ENCODE results near the gene CAMTA1.
"Not testable (repeated sequence)": the region's sequence is repeated elsewhere in the genome, so short reads cannot be mapped to it uniquely, and the experiment has no call there.

Gene CAMTA1

DNA sequence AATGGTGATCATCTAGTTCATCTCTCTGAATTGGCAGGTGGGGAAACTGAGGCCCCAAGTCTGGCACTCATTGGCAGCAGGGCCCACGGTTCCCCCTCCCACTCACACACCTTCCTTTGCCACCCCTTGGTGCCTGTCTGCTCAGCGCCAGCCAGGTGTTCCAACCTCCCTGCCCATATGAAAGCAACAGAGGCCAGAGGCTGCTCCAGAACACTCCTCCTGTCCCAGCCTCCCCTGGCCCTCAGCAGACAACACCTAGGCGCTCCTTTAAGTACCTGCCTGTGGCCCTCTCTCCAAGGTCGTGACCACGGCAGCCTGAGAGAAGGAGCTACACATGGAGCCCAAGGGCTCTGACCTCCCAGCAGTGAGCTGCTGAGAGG, 623.5 kb downstream of the CAMTA1 start:
- no peak overlapping the region for H3K4me3 ChIP-seq (ENCODE audit: low read length)
- TF ChIP-seq, protein P1, sequence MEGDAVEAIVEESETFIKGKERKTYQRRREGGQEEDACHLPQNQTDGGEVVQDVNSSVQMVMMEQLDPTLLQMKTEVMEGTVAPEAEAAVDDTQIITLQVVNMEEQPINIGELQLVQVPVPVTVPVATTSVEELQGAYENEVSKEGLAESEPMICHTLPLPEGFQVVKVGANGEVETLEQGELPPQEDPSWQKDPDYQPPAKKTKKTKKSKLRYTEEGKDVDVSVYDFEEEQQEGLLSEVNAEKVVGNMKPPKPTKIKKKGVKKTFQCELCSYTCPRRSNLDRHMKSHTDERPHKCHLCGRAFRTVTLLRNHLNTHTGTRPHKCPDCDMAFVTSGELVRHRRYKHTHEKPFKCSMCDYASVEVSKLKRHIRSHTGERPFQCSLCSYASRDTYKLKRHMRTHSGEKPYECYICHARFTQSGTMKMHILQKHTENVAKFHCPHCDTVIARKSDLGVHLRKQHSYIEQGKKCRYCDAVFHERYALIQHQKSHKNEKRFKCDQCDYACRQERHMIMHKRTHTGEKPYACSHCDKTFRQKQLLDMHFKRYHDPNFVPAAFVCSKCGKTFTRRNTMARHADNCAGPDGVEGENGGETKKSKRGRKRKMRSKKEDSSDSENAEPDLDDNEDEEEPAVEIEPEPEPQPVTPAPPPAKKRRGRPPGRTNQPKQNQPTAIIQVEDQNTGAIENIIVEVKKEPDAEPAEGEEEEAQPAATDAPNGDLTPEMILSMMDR (conservative IDR thresholded peaks at IDR 0.05; ENCODE audit: low read depth, low read length), result no peak
- no peak for DNase-seq (ENCODE audit: low read depth)

DNA sequence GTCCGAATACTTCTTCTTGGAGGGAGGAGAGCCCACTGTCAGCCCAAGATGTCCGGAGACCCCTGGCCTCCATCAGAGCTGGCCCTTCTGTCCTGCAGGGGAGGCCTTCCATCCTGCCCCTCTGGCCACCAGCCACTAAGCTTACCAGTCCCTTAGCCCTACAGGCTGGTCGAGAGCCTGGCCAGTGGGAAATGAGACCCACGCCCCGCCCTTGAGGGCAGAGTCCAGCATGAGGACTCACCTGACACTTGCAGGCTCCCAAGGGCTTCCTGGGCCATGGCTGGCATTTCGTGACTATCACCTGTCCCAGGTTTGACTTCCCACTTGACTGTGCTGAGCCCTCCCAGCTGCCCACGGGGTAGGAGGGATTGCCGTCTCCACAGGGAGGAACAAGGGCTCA, 624.0 kb downstream of the CAMTA1 start:
- DNase-seq (ENCODE audit: low read depth), result no peak
- H3K4me3 ChIP-seq (ENCODE audit: low read length), result no peak overlapping the region
- TF ChIP-seq, protein P1 (conservative IDR thresholded peaks at IDR 0.05; ENCODE audit: low read depth, low read length), result no peak

- H3K4me3 ChIP-seq (ENCODE audit: low read length), result no peak overlapping the region
- no peak for DNase-seq (ENCODE audit: low read depth)
- TF ChIP-seq, protein P1 (conservative IDR thresholded peaks at IDR 0.05; ENCODE audit: low read depth, low read length), result no peak
Observed at GRCh38 chr1:7410156-7410555, 624.9 kb downstream of the CAMTA1 start.

DNA sequence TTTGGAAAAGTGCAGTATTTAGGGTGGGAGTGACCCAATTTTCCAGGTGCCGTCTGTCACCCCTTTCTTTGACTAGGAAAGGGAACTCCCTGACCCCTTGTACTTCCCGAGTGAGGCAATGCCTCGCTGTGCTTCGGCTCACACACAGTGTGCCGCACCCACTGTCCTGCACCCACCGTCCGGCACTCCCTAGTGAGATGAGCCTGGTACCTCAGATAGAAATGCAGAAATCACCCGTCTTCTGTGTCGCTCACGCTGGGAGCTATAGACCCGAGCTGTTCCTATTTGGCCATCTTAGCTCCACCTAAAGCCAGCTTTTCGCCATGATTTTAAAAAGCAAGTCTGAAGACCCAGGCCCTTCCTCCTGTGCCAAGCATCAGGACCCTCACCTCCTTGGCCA, 632.4 kb downstream of the CAMTA1 start:
- not testable (repeated sequence) for H3K4me3 ChIP-seq (ENCODE audit: low read length); DNase-seq (ENCODE audit: low read depth)

DNA sequence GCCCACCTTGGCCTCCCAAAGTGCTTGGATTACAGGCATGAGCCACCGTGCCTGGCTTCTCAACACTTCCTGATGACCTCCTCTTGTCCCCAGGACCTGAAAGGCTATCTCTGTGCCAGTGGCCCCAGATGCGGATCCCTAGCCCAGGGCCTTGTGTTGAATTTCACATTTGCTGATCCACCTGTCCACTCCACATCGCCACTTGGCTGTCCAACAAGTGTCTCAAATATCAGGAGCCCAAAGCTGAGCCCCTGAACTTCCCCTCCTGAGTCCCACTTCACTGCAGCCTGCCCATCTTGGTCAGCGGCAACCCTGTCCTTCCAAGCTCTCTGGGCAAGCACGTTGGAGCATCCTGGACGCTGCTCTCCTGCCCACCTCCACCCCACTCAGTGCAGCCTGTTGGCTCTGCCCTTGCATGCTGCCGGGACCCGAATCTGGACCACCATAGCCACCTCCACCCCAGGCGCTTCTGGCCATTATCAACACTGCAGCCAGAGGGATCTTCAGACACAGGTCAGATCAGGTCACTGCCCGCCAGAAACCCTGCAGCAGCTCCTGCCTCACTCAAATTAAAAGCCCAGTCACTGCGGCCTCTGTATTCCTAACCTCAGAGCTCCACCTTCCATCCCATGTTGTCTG, 633.3 kb downstream of the CAMTA1 start:
- no peak overlapping the region for H3K4me3 ChIP-seq (ENCODE audit: low read length)
- TF ChIP-seq, protein P1 (conservative IDR thresholded peaks at IDR 0.05; ENCODE audit: low read depth, low read length), result no peak
- DNase-seq (ENCODE audit: low read depth), result no peak

- no peak for DNase-seq (ENCODE audit: low read depth)
- no peak overlapping the region for H3K4me3 ChIP-seq (ENCODE audit: low read length)
- TF ChIP-seq, protein P1 (conservative IDR thresholded peaks at IDR 0.05; ENCODE audit: low read depth, low read length), result no peak
Observed at GRCh38 chr1:7420098-7420445, 634.8 kb downstream of the CAMTA1 start.

- H3K4me3 ChIP-seq (ENCODE audit: low read length), result no peak overlapping the region
- no peak for DNase-seq (ENCODE audit: low read depth)
Observed at GRCh38 chr1:7420470-7421100, 635.3 kb downstream of the CAMTA1 start.

More at GRCh38 chr1:7420470-7421100, 635.3 kb downstream of the CAMTA1 start:
- TF ChIP-seq, protein P1 (conservative IDR thresholded peaks at IDR 0.05; ENCODE audit: low read depth, low read length), result no peak

Measured in retinal pigment epithelial cell (primary cell).